ENCODE results near the gene APOL6. TPM values are rescaled to one million over a fixed set of nuclear protein-coding genes. Genes with fewer than 3 reads are reported as not detected.

Gene APOL6
- total and polyA plus RNA-seq, 9 of the 15 experiments (the other 6 are each of a cell fraction or from before 2014, with no cell fraction given) = 0.29 to 1.2 (median 0.70) TPM

GRCh38 chr22:35657571-35658312, 9.5 kb downstream of the APOL6 start:
- H3K9me3 ChIP-seq (replicated peaks; ENCODE audit: control insufficient read depth, insufficient read depth, low read depth, low read length) = no peaks in the 10 kb centered on the region
- CTCF ChIA-PET (ENCODE audit: low intra/inter-chr PET ratio) = no interaction called here
- TF ChIP-seq NFE2L1 (tag; IDR thresholded peaks at IDR 0.05; ENCODE audit: borderline replicate concordance, low read depth) (no peak), ZNF655 (CRISPR knock-in tag; IDR thresholded peaks at IDR 0.05) (no peak), HDAC3 (IDR thresholded peaks at IDR 0.05; ENCODE audit: borderline replicate concordance, partially characterized antibody) (no peak), SMAD1 (IDR thresholded peaks at IDR 0.05; ENCODE audit: low read depth, low read length, partially characterized antibody) (no peak), GABPB2 (CRISPR knock-in tag; conservative IDR thresholded peaks at IDR 0.05) (no peak), MYC (IDR thresholded peaks at IDR 0.05; ENCODE audit: low read depth, low read length) (no peak; the same call in 1 of the 2 replicates), MYC (CRISPR knock-in tag; IDR thresholded peaks at IDR 0.05; ENCODE audit: borderline replicate concordance, low read depth) (no peak), BRD4 (IDR thresholded peaks at IDR 0.05) (no peak), MAZ (CRISPR knock-in tag; conservative IDR thresholded peaks at IDR 0.05 in 1 of 2, IDR thresholded peaks at IDR 0.05 in 1 of 2) (peak in 1 of 2 experiments; percentile 72; a peak in 3 of 4 replicates), BCL6 (CRISPR knock-in tag; IDR thresholded peaks at IDR 0.05) (no peak), EGR1 (conservative IDR thresholded peaks at IDR 0.05) (no peak), TCF3 (CRISPR knock-in tag; IDR thresholded peaks at IDR 0.05) (peak; percentile 77), XRCC4 (IDR thresholded peaks at IDR 0.05; ENCODE audit: extremely low read depth, insufficient read depth, insufficient read length) (no peak), IRF2 (CRISPR knock-in tag; IDR thresholded peaks at IDR 0.05) (no peak), ELK3 (CRISPR knock-in tag; IDR thresholded peaks at IDR 0.05) (no peak), EP400 (IDR thresholded peaks at IDR 0.05) (no peak), PRMT5 (CRISPR knock-in tag; IDR thresholded peaks at IDR 0.05) (no peak), HDAC2 (IDR thresholded peaks at IDR 0.05) (peak; percentile 52; the same call in 1 of the 2 replicates), PATZ1 (CRISPR knock-in tag; IDR thresholded peaks at IDR 0.05; ENCODE audit: borderline replicate concordance) (no peak), GATAD2A (IDR thresholded peaks at IDR 0.05) (no peak)

More at GRCh38 chr22:35657571-35658312, 9.5 kb downstream of the APOL6 start:
- FAIRE-seq = no peak
- Histone ChIP-seq H3K27ac (ENCODE audit: extremely low read depth, low read depth, low read length) (no peak overlapping the region), H3K27me3 (ENCODE audit: control insufficient read depth in 2 of 2, insufficient read depth in 2 of 2, low read length in 2 of 2) (no peaks in the 10 kb centered on the region), H3K4me3 (no peak overlapping the region), H3K4me2 (ENCODE audit: insufficient read depth, low read length) (no peak overlapping the region), H3K4me1 (replicated peaks in 1 of 2; ENCODE audit: control insufficient read depth in 2 of 2, insufficient read depth in 2 of 2, low read length in 2 of 2) (peaks cover 0 to 20% of the 10 kb centered on the region in 2 experiments; a peak in 2 of 5 replicates), H3K9ac (ENCODE audit: insufficient read depth in 1 of 2, low read depth in 2 of 2, low read length in 2 of 2) (no peak overlapping the region), H3K79me2 (ENCODE audit: control insufficient read depth, insufficient read depth, low read length) (no peaks in the 10 kb centered on the region), H4K20me1 (replicated peaks; ENCODE audit: control insufficient read depth, insufficient read depth, low read length) (no peaks in the 10 kb centered on the region), H3K9me1 (ENCODE audit: control insufficient read depth, insufficient read depth, low read length) (no peaks in the 10 kb centered on the region), H3K36me3 (ENCODE audit: control insufficient read depth, insufficient read depth, low read length) (no peaks in the 10 kb centered on the region), H2AFZ (ENCODE audit: low read depth, low read length) (no peak overlapping the region)
- POLR2A ChIA-PET = interaction anchor here (0.5 to 1.8 kb wide), 4 partner anchors 9 to 406 kb away, joined by 3 to 6 read pairs (median 4); partner anchors contain the start of gene APOL6
- intact Hi-C loops (cut with micrococcal nuclease) (no loop called here), in situ Hi-C loops (cut with MboI) (no loop called here)
- no TSS peak for BruUV-seq (replicated peaks)
- peak in 1 of 4 experiments; percentile 12 for DNase-seq (ENCODE audit: extremely low read depth in 1 of 4, low spot score in 3 of 4)
- peak; percentile 80 for ATAC-seq
- WGBS (ENCODE audit: insufficient coverage, low coverage, missing lambda C conversion rate) = 11% methylated on average over 4 of the region's 5 CpGs
